ENCODE results near the gene CYP2S1. TPM values are rescaled to one million over a fixed set of nuclear protein-coding genes. Genes with fewer than 3 reads are reported as not detected.

The CYP2S1 gene
- total RNA-seq, 3 donors from 2014 or later, result 9.1 to 45.4 (median 41.2) TPM

GRCh38 chr19:41249707-41250423 lies 56.8 kb downstream of the CYP2S1 start:
- Histone ChIP-seq H3K36me3 (ENCODE audit: low read depth) (no peaks in the 10 kb centered on the region), H3K4me3 (no peak overlapping the region), H3K4me1 (ENCODE audit: low read depth) (no peaks in the 10 kb centered on the region), H3K9me3 (no peaks in the 10 kb centered on the region)
- TF ChIP-seq, protein P1, sequence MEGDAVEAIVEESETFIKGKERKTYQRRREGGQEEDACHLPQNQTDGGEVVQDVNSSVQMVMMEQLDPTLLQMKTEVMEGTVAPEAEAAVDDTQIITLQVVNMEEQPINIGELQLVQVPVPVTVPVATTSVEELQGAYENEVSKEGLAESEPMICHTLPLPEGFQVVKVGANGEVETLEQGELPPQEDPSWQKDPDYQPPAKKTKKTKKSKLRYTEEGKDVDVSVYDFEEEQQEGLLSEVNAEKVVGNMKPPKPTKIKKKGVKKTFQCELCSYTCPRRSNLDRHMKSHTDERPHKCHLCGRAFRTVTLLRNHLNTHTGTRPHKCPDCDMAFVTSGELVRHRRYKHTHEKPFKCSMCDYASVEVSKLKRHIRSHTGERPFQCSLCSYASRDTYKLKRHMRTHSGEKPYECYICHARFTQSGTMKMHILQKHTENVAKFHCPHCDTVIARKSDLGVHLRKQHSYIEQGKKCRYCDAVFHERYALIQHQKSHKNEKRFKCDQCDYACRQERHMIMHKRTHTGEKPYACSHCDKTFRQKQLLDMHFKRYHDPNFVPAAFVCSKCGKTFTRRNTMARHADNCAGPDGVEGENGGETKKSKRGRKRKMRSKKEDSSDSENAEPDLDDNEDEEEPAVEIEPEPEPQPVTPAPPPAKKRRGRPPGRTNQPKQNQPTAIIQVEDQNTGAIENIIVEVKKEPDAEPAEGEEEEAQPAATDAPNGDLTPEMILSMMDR (IDR thresholded peaks at IDR 0.05), result no peak
- intact Hi-C loops (cut with DNase I, micrococcal nuclease), result loop anchor here (10.0 kb wide), 2 partner anchors 45 to 325 kb away; partner anchors contain the start of gene CEACAM21 (in 1 of the 2)
- ATAC-seq (no peak), DNase-seq (peak in 1 of 3 donors; percentile 2)

GRCh38 chr19:41253660-41254059 lies 60.6 kb downstream of the CYP2S1 start:
- TF ChIP-seq, protein P1 (IDR thresholded peaks at IDR 0.05), result no peak
- no peaks in the 10 kb centered on the region for H3K36me3 ChIP-seq (ENCODE audit: low read depth)
- ATAC-seq, result no peak

DNA sequence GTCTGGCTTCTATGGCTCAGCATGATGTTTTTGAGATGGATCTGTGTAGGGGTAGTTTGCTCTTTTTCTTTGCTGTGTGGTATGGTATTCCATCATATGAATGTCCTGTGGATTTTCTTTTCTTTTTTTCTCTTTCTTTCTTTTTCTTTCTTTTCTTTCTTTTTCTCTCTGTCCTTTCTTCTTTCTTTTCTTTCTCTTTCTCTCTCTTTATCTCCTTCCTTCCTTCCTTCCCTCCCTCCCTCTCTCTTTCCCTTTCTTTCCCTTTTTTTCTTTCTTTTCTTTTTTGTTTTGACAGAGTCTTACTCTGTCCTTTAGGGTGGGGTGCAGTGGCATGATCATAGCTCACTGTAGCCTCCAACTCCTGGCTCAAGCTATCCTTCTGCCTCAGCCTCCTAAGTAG lies 62.2 kb downstream of the CYP2S1 start:
- H3K9me3 ChIP-seq, result no peaks in the 10 kb centered on the region
- DNase-seq (no peak), ATAC-seq (no peak)
- no peaks in the 10 kb centered on the region for H3K4me1 ChIP-seq (ENCODE audit: low read depth)
- no peaks in the 10 kb centered on the region for H3K36me3 ChIP-seq (ENCODE audit: low read depth)
- TF ChIP-seq, protein P1 (IDR thresholded peaks at IDR 0.05), result no peak
- intact Hi-C loops (cut with DNase I, micrococcal nuclease), result loop anchor here (10.0 kb wide), 2 partner anchors 50 to 320 kb away; partner anchors contain the start of gene CEACAM21 (in 1 of the 2)
- H3K4me3 ChIP-seq, result no peak overlapping the region

More at GRCh38 chr19:41253660-41254059, 60.6 kb downstream of the CYP2S1 start:
- Histone ChIP-seq H3K9me3 (no peaks in the 10 kb centered on the region), H3K4me1 (ENCODE audit: low read depth) (no peaks in the 10 kb centered on the region), H3K4me3 (no peak overlapping the region)
- no peak for DNase-seq
- intact Hi-C loops (cut with DNase I, micrococcal nuclease), result loop anchor here (10.0 kb wide), 2 partner anchors 49 to 321 kb away; partner anchors contain the start of gene CEACAM21 (in 1 of the 2)

Other genes with a start within 250 kb of the CYP2S1 start
- 10 to 100 TPM in 1 of 3 donors, 1 to 10 TPM in 2; 3.7 to 11.4 (median 6.0) TPM for gene CYP2B6, start 201.9 kb upstream of the CYP2S1 start, total RNA-seq
- gene CYP2A13, start 104.8 kb upstream of the CYP2S1 start, total RNA-seq, result not detected
- not detected for gene CYP2F1, start 78.8 kb upstream of the CYP2S1 start, total RNA-seq
- gene AXL, start 26.0 kb downstream of the CYP2S1 start, total RNA-seq, result 10 to 100 TPM in 2 of 3 donors, 1 to 10 TPM in 1; 7.3 to 93.6 (median 19.3) TPM
- 100 to 1,000 TPM; 155 to 234 (median 190) TPM for gene HNRNPUL1, start 71.2 kb downstream of the CYP2S1 start, total RNA-seq
- 10 to 100 TPM; 26.2 to 29.6 (median 27.0) TPM for gene CCDC97, start 117.0 kb downstream of the CYP2S1 start, total RNA-seq
- 10 to 100 TPM in 2 of 3 donors, 1 to 10 TPM in 1; 8.2 to 39.6 (median 21.8) TPM for gene TGFB1, start 160.7 kb downstream of the CYP2S1 start, total RNA-seq
- 10 to 100 TPM in 1 of 3 donors, 1 to 10 TPM in 2; 7.0 to 11.3 (median 9.1) TPM for gene B9D2, start 170.9 kb downstream of the CYP2S1 start, total RNA-seq
- 10 to 100 TPM in 1 of 3 donors, 1 to 10 TPM in 2; 3.8 to 15.2 (median 5.6) TPM for gene TMEM91, start 183.3 kb downstream of the CYP2S1 start, total RNA-seq
- 10 to 100 TPM; 12.5 to 16.4 (median 13.3) TPM for gene EXOSC5, start 204.1 kb downstream of the CYP2S1 start, total RNA-seq
- 10 to 100 TPM; 16.6 to 22.5 (median 17.3) TPM for gene BCKDHA, start 204.6 kb downstream of the CYP2S1 start, total RNA-seq
- 10 to 100 TPM; 28.8 to 69.4 (median 34.3) TPM for gene B3GNT8, start 234.2 kb downstream of the CYP2S1 start, total RNA-seq
- 10 to 100 TPM; 38.9 to 61.0 (median 47.5) TPM for gene DMAC2, start 246.7 kb downstream of the CYP2S1 start, total RNA-seq
- not detected for gene ERICH4, start 249.9 kb downstream of the CYP2S1 start, total RNA-seq